Left renal pelvis (tissue), 4 donors: Measurements from ENCODE around the gene IQGAP2. TPM values are rescaled to one million over a fixed set of nuclear protein-coding genes. Genes with fewer than 3 reads are reported as not detected.

Experiments used
- DNase-seq, 4 donors: peaks; one replicate each; pipeline ENCODE4 v3.0.0-alpha.2; 2013; ENCODE audit warnings: low read depth in 4 of 4, low spot score in 3 of 4
- polyA plus RNA-seq, 4 donors: library from polyadenylated mRNA; unstranded; fragments of 120-200 nt; gene quantifications; one replicate each; pipeline ENCODE4 v1.2.1, GENCODE V29; 2013; ENCODE audit not compliant: insufficient read length in 4 of 4

Gene IQGAP2
- polyA plus RNA-seq, 4 donors = 20.0 to 72.1 (median 68.3) TPM

DNA sequence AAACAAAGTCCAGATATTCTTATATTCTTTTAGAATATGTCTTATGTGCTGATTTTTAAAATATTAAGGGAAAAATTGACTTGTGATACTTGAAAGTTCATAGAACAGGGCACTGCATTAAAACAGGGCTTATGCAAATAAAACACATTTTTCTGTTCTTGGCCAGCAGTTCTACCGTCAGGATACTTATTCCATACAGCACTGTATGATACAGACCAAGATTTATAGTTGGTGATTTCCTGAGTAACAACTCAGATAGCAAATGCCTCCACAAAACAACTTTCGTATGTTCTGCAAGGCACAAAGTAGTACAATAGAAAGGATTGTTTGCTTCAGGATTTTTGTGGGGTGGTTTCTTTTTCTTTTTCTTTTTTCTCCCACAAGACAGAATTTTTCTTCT lies 150.2 kb downstream of the IQGAP2 start:
- DNase-seq = peak in 1 of 4 donors; percentile 24

DNA sequence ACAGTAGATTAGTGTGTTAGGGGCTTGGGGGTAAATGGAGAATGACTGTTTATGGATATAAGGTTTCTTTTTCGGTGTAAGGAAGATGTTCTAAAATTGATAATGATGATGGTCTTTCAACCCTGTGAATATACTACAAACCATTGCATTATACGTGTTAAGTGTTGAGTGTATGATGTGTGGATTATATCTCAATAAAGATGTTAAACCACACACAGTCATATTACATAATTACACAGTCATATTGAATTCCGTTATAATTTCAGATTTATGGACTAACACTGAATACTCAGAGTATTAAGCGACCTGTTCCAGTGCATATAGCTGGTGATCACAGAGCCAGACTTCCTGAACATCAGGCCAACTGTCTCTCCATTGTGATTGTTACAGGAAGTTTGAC lies 152.0 kb downstream of the IQGAP2 start:
- DNase-seq = no peak

DNA sequence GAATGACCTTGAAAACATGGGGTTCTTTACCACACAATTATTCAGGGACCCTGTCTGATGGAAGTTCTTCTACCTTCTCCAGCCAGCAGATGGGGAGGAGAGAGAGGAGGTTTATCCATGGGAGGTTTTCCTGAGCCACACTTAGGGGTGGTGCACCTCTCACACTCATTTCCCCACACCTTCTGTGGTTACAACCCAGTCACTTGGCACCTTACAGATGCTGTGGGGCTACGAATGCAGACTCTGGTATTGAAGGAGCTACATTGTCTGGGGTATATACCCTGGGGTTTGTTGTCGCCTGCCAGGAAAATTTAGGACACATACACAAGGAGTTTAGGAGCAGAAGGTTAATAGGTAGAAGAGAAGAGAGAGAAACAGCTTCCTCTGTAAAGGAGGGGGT lies 152.6 kb downstream of the IQGAP2 start:
- no peak for DNase-seq

DNA sequence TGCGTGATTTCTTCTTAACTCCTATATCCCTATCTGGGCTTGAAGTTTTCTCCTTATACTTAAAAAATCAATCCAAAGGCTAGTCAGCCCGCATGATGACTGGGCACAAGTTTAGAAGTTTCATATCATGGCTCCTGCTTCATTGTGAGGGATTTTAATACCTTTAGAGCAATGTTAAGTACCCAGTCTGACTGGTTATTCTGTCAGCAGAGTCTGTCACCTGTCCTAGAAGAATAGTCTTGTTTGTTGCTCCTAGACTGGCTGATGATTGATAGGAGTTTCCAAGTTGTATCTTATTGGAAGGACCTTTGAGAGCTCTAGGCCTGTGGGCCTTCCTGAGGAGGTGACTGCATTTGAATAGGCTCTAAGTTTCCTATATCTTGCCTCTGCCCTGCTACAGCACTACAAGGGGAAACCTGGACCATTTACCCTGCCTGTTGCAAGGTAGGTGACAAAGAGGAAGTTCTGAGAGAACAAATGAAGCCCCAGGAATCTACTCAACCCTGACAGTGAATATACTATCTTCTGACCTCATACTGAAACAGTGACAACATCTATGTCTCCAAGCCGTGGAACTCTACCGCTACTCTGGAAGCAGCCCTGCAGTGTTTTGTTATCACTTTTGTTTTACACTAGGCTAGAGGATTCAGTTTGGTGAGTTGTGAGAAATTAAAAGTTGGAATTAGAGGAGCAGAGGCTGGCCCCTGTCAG lies 153.6 kb downstream of the IQGAP2 start:
- DNase-seq = no peak

DNA sequence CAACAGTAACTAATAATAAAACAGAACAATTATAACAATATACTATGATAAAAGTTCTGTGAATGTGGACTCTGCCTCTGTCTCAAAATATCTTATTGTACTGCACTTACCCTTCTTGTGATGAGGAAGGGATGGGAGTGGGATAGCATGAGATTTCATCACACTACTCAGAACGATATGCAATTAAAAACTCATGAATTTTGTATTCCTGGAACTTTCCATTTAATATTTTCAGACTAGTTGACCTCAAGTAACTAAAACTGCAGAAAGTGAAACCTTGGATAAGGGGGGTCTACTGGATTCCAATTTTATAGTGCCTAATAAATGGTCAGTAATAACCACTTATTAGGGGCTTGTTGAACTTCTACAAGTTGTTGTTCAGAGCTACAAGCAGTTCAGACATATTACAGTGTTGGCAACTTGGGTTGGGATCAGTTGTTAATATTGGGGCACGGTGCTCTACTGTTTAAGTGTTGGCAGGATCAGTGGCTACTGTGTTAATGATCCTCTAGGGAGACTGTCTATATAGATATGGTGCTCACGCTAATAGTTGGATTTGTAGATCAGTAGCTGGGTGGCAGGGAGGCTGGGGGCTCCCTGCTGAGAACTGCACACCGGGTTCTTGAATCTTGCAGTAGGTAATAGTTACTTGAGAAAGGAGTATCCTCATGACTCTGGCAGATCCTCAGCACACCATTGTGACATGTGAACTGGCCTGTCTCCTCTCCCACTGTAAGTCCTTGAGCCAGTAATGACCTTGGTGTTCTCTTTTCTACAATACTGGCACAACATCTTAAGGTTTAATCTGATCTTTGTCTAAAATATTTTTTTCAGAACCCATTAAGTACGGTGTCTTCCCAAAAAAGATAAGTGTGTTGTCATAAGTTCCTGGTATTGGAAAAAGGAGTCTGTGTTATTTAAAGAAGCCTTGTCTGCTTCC lies 158.1 kb downstream of the IQGAP2 start:
- no peak for DNase-seq

DNA sequence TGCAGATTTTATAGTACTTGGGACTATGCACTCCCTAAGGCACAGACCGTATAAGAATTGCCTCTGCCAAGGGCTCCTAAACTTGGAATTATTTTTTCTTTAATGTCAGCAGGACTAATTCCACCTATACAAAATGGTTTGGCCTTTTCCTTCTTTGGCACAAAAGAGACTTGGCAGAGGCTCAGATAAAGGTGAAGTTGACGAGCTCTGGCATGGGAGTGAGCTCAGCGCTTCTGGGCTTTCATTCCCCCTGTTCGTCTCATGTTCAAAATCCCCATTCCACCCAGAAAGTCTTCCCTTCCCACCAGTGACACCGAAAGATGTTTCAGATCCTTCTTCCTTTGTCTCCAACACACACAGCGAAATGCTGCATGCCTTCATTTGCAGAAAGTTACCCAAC lies 158.9 kb downstream of the IQGAP2 start:
- no peak for DNase-seq

DNA sequence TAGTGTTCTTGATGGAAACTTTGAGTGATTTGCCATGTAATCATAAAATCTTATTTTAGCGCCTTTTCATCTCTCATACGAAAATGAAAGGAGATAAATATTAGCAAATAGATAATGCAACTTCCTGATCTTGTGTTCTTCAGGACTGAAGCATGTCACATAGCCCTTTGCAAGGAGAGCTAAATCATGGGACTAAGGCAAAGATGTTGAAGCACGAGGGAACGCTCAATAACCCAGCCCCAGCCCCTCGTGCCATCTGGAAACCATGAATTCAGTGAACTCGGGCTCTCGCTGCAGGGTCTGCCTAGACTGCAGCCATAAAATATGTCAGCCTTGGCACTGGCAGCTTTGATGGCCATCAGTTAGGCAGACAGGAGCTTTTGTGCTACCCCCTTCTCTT lies 161.9 kb downstream of the IQGAP2 start:
- DNase-seq = no peak

DNA sequence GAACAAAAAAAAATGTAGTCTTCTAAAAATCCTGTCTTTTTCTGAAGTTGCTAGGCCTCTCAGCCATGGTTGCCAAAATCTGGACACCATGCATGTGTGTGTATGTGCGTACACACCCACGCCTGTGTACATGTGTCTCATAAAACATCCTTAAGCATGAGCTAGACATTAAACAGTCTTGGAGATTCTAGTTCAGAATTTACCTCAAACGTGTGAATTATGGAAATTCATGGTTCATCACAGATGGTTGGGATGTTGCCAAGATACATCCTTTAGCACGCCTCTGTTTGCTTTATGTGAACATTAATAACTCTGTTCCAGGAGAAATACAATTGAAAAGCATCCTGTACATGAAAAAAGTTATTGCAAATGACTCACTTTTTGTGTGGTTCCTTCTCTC lies 167.1 kb downstream of the IQGAP2 start:
- no peak for DNase-seq

DNA sequence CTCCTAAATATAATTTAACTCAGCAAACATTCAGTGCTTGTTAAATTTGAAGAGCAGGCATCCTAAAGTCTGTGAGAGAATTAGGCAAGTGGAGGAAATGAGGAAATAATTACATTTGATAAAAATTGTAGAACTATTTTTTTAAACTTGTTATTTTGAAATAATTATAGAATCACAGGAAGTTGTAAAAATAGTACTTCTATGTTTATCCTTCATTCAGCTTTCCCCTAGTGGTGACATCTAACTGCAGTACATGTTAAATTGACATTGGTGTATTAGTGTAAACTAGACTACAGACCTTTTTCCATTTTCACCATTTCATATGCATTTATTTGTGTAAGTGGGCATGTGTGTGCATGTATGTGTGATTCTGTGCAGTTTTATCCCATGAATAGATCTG lies 168.5 kb downstream of the IQGAP2 start:
- DNase-seq = no peak

DNA sequence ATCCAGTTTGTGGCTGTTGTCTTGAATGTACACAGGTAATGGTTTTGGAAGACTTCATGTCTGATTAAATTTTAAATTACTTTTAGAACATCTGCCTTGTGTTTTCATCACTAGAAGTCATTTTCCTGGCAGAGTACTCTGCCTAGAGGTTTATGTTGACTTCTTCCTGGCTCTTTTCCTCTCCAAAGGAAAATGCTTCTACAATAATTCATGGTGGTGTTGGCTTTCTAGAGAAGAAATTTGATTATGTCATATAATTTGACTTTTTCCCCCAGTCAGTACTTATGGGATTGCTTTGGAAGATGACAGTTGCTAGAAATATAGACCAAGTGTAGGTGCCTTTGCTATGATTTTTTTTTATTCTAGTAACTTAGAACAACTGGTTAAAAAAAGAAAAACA lies 173.4 kb downstream of the IQGAP2 start:
- DNase-seq = no peak

DNA sequence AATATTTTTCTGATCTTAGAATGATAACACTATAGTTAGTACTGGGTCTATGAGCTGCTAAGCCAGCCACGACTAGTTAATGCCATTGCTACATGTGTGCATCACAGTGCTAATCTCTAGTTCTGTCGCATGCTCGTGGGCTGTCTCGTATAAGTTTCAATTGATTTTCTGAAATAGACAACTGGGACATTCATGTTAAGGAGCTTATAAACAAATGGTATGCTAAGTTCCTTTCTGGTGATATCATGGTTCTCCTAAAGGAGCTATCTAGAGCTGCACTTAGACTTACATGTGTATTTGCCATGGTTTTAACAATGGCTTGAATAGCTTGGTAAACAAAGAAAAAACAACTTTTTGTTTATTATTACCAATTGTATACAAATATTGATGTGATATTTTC lies 173.9 kb downstream of the IQGAP2 start:
- no peak for DNase-seq

DNA sequence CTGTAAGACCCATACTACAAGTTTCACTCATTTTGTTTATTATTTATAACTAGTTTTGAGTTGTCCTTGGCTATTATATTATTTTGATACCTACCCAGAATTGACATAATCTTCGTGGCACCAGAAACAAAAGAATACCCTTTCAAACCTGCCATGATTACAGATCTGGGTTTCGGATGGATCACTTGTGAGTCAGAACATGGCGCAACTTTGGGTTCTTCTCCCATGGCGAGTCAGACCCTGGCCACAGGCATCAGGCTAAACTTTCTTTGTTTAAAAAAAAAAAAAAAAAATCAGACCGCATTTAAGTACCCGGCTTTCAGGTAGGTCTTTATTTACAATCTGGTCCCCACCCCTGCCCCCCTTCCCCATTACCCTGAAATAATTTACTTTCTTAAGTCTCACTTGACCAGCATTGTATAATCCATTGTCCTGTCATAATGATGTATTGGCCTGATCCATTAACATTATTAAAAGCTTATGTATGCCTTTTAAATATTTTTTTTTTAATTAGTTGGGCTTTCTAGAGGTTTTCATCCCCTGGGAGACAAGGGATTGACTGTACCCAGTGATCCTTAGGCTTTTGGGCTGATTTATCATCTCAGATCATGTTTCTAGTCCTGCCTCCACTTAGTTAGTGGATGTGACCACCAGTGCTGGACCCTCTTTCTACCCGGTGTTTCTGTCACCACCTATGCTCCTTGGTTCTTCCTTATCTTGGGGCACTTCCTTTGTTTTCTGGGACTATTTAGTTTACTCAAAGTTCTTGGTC lies 176.3 kb downstream of the IQGAP2 start:
- no peak for DNase-seq

DNA sequence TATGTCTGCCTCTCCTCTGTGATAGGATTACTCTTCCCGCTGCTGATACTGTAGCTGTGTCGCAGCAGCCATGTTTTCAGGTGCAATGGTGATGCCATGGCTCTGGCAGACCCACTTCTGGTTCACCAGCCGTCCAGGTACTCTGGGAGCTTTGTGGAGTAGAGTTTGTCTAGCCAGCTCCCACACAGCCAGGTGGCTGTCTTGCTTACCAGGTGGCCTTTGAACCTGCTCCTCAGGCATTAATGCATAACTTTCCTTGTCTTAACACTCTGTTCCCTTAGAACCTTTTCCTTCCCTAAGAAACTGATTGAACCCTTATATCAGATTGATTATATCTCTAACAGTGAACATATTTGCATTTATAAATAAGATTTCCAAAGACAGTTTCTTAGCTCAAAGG lies 177.9 kb downstream of the IQGAP2 start:
- DNase-seq = no peak

DNA sequence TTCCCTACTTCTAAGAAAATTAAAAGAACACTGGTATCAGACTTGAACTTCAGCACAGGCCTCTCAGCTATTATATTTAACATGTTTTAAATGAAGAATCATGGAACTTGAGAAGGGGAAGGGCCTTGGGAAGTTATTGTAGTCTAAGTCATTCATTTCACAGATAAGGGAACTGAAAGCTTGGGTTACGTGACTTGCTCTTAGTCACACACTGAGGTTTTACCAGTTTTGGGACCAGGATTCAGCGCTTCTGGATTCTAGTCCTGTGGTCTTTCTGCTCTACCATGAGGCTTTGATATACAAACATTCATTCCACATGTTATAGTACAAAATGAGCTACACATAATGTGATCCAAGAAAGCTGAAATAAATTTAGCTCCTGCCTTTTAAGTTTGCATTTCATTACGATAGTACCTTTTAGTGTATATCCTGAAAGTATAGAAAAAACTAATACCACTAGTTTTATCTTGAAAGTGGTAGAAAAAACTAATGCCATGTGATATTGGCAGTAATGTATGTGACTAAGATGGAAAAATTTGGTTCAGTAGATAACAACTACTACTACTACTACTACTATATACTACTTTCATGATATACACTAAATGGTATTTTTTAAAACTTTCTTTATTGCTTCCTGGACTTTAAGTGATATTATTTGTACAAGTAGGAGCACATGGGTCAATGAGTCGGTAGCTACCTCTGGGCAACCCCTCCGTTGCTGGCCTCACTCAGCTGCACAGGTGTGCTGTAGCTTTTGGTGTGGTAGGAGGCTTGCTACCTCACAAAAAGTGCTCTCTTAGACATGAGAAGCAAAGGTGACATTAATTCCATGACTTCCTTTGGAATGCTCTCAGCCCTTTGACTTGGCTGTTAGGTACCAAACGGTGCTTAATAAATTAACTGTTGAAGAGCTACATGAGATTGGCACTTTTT lies 179.4 kb downstream of the IQGAP2 start:
- no peak for DNase-seq

DNA sequence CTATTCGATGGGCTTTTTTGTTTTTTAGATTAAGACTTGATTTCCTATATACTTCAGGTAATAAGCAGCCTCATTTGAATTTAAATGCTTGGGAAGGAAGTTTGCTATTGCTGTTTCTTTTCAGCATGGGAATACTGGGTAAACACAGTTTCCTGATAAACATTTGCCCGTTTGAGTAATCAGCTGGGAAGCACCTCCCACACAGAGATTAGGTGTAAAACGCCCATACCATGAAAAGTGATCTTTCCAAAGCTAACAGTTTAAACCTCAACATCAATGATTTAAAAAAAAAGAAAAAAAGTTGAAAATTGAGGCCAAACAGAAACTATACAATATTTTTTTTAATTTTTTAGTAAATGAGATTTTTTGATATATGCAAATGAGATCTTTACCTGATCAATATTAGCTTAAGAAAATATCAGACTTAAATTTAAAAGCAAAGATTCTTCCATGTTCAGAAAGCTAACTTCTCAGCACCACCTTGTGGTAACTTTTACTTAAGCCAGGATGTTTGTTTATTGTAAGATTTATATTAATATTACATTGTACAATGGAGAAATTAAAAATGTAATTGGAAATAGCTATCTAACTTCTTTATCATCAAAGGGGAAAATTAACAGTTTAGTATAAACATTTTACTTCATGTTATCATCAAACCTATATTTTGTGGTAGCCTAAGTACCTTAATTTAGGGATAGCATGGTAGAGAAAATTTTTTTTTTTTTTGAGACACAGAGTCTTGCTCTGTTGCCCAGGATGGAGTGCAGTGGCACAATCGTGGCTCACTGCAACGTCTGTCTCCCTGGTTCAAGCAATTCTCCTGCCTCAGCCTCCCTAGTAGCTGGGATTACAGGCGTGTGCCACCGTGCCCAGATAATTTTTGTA lies 180.3 kb downstream of the IQGAP2 start:
- DNase-seq = no peak

DNA sequence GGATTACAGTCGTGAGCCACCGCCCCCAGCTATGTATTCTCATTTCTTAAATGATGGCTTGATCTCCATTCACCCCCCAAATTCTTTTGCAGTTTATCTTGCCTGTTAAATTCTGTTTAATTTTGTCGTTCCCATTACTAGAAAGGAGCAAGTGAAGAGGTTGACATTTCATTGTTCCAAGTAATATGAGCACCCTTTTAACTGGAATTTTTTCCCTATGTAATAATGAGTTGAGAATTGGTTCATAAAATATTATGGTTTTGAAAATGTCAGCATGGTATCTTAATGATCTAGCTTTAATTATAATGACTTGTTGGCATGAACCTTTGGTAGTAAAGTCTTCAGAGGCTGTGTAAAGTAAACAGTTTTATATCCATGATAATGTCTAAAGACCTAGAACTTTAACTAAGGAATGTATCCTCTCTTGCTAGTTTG lies 182.7 kb downstream of the IQGAP2 start:
- no peak for DNase-seq

DNA sequence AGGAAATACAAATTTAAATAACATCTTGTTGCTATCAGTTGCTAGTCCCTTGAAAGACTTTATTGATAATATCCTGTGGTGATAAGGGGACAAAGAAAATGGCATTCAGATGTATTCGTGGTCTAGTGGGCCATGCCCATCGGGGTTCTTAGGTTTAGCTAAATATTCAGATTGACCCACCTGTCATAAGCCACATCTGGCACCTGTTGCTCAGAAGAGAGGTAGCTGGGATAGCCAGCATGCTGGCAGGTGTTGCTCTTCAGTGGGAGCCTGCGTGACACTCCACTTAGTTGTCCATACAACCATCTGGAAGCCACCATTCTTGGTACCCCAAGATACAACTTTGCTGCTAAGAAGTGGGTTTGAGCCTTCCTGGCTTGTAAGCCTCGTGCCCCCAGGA lies 183.4 kb downstream of the IQGAP2 start:
- DNase-seq = no peak

DNA sequence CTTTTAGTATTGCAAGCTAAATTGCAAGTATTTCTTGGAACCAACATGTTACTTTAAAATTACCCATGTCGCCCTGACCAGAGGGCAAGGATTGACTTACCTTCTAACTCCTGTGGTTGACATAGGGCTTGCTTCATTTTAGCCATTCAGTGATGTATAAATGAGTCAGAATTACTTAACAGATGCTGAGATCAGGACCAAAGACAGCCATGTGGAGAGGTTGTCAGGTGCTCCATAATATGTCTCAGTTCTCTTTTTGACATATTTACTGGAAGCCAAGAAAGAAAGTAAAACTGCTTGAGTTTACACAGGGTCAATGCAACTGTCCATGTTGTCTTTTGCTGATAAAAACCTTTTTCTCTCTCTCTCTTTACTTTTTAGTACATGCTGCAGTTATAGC lies 186.9 kb downstream of the IQGAP2 start:
- no peak for DNase-seq

DNA sequence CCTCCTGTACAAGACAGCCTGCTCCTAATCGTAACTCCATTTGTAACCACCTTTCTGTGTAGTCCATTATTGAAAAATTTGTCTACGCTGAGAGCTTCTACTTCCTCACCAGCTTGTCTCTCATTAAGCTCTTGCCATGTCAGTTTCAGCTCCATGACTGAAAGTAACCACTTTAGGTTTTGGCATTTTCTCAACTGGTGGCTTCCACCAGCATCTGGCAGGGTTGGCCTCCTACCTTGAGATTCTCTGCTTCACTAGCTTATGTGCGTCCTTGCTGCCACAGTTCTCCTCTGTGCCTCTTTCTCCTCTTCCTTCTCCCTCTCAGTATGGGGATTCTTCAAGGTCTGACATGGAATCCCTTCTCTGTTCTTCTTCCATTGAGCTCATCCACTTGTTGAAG lies 188.3 kb downstream of the IQGAP2 start:
- DNase-seq = no peak
